Keratinocyte (primary cell): ENCODE results near the gene HYDIN. TPM values are rescaled to one million over a fixed set of nuclear protein-coding genes. Genes with fewer than 3 reads are reported as not detected.

Experiments used
- DNase-seq: peaks from one replicate; pipeline ENCODE4 v3.0.0-alpha.2; 2011; ENCODE audit warnings: low read depth, missing footprints, low spot score
- FAIRE-seq: peaks from 2 replicates; lab custom pipeline; 2011; peaks lifted over from hg19 to GRCh38; lab: Jason Lieb, UNC
- H2AFZ ChIP-seq: 2 replicates; pipeline ENCODE4 v1.6.0; 2012; ENCODE audit warnings: low read length, control low read depth, inconsistent platforms; ENCODE audit not compliant: control insufficient read depth
- H3K27ac ChIP-seq: 2 replicates; pipeline ENCODE4 v1.5.1; 2011; ENCODE audit warnings: low read length; ENCODE audit not compliant: control insufficient read depth, insufficient read depth
- H3K27me3 ChIP-seq: 3 replicates; pipeline ENCODE4 v1.6.0; 2011; ENCODE audit warnings: low read length; ENCODE audit not compliant: control insufficient read depth, insufficient read depth; ENCODE audit errors: extremely low read depth
- H3K36me3 ChIP-seq, 2 experiments: 2 replicates in 1 of 2; 3 replicates in 1 of 2; pipeline ENCODE4 v1.5.1; 2011; ENCODE audit warnings: low read length in 2 of 2, mild to moderate bottlenecking in 1 of 2; ENCODE audit not compliant: control insufficient read depth in 2 of 2, insufficient read depth in 2 of 2; ENCODE audit errors: extremely low read depth in 1 of 2
- H3K4me1 ChIP-seq: 3 replicates; pipeline ENCODE4 v1.5.1; 2011; ENCODE audit warnings: low read length; ENCODE audit not compliant: control insufficient read depth, insufficient read depth; ENCODE audit errors: extremely low read depth
- H3K4me2 ChIP-seq: 3 replicates; pipeline ENCODE4 v1.6.0; 2011; ENCODE audit warnings: low read depth, low read length; ENCODE audit not compliant: control insufficient read depth, insufficient read depth; ENCODE audit errors: extremely low read depth
- H3K4me3 ChIP-seq, 3 experiments: fragments of 200-600 bp in 1 of 3; sonication (generic) in 1 of 3; 2 replicates in 2 of 3; 3 replicates in 1 of 3; pipeline ENCODE4 v1.5.1; 2011 to 2016; ENCODE audit warnings: low read length in 3 of 3, mild to moderate bottlenecking in 3 of 3, control low read depth in 2 of 3, inconsistent platforms in 1 of 3, low read depth in 1 of 3, mixed read lengths in 1 of 3, mixed run types in 1 of 3, moderate library complexity in 1 of 3; ENCODE audit not compliant: control insufficient read depth in 2 of 3, insufficient read depth in 2 of 3; ENCODE audit errors: extremely low read depth in 1 of 3
- H3K79me2 ChIP-seq: 2 replicates; pipeline ENCODE4 v1.6.0; 2012; ENCODE audit warnings: low read length; ENCODE audit not compliant: control insufficient read depth, insufficient read depth
- H3K9ac ChIP-seq: 3 replicates; pipeline ENCODE4 v1.6.0; 2011; ENCODE audit warnings: low read length; ENCODE audit not compliant: control insufficient read depth, insufficient read depth; ENCODE audit errors: extremely low read depth
- H3K9me1 ChIP-seq: 3 replicates; pipeline ENCODE4 v1.6.0; 2011; ENCODE audit warnings: low read length; ENCODE audit not compliant: control insufficient read depth, insufficient read depth; ENCODE audit errors: extremely low read depth
- H3K9me3 ChIP-seq: 2 replicates; pipeline ENCODE4 v1.5.1; 2012; ENCODE audit warnings: low read depth, low read length; ENCODE audit not compliant: control insufficient read depth
- H4K20me1 ChIP-seq: 3 replicates; pipeline ENCODE4 v1.6.0; 2011; ENCODE audit warnings: low read length; ENCODE audit not compliant: control insufficient read depth, insufficient read depth; ENCODE audit errors: extremely low read depth
- CTCF ChIP-seq, 3 experiments: IDR thresholded peaks in 1 of 3; conservative IDR thresholded peaks in 1 of 3; optimal IDR thresholded peaks in 1 of 3; 2 replicates in 2 of 3; 3 replicates in 1 of 3; pipeline versions ENCODE3 to v1.5.1; 2011; ENCODE audit warnings: low read length in 3 of 3, mild to moderate bottlenecking in 3 of 3, moderate library complexity in 2 of 3, control low read depth in 1 of 3, inconsistent platforms in 1 of 3; ENCODE audit not compliant: insufficient read depth in 2 of 3; ENCODE audit errors: extremely low read depth in 1 of 3
- EZH2 ChIP-seq: IDR thresholded peaks from one replicate; pipeline ENCODE4 v1.6.1; 2012; ENCODE audit warnings: inconsistent platforms, mild to moderate bottlenecking, low read length, moderate library complexity
- dilution Hi-C: fragments of 300-500 bp; cut with MboI; formaldehyde crosslinking; loops from one replicate; pipeline ENCODE4 v1.7.0; 2020; ENCODE audit warnings: low sequenced_read_pairs; ENCODE audit not compliant: extremely low pct_ligation_motif_present
- polyA plus RNA-seq, 5 experiments: library from polyadenylated mRNA; depleted of rRNA in 3 of 5; stranded (reverse) in 3 of 5; stranded (forward) in 1 of 5; unstranded in 1 of 5; fragments of >200 nt; gene quantifications; 1 replicate in 1 of 5; 2 replicates in 3 of 5; 3 replicates in 1 of 5; pipeline versions ENCODE4 v1.2.1 to v1.2.3, GENCODE V29; 2011 to 2012; ENCODE audit warnings: missing spikeins in 2 of 5, low read depth in 1 of 5, low replicate concordance in 1 of 5

Gene HYDIN
- polyA plus RNA-seq, 1 donor (not counting 4 experiments of a cell fraction or from before 2014, with no cell fraction given), result 0.49 TPM

- Histone ChIP-seq H3K79me2 (no peaks in the 10 kb centered on the region), H4K20me1 (no peaks in the 10 kb centered on the region), H3K4me2 (no peak overlapping the region), H3K27ac (no peak overlapping the region), H3K9me3 (no peaks in the 10 kb centered on the region), H3K9ac (no peak overlapping the region), H3K4me3 (no peak overlapping the region), H3K9me1 (no peaks in the 10 kb centered on the region), H3K36me3 (no peaks in the 10 kb centered on the region), H2AFZ (no peak overlapping the region), H3K4me1 (no peaks in the 10 kb centered on the region), H3K27me3 (no peaks in the 10 kb centered on the region)
- dilution Hi-C loops, result no loop called here
- FAIRE-seq, result no peak
- no peak for DNase-seq
- no peak for TF ChIP-seq CTCF (optimal IDR thresholded peaks at IDR 0.05 in 1 of 3, IDR thresholded peaks at IDR 0.05 in 1 of 3, conservative IDR thresholded peaks at IDR 0.05 in 1 of 3; ENCODE audit: extremely low read depth in 1 of 3, insufficient read depth in 2 of 3, low read length in 3 of 3)
- no peak for TF ChIP-seq EZH2
Measured at GRCh38 chr16:71201556-71201955, 29.0 kb downstream of the HYDIN start.

GRCh38 chr16:71201054-71201453 is 29.5 kb downstream of the HYDIN start:
- H3K27ac ChIP-seq, result no peak overlapping the region
- TF ChIP-seq CTCF (optimal IDR thresholded peaks at IDR 0.05 in 1 of 3, IDR thresholded peaks at IDR 0.05 in 1 of 3, conservative IDR thresholded peaks at IDR 0.05 in 1 of 3; ENCODE audit: extremely low read depth in 1 of 3, insufficient read depth in 2 of 3, low read length in 3 of 3) (no peak), EZH2 (no peak)
- H3K36me3 ChIP-seq, result no peaks in the 10 kb centered on the region
- H3K4me3 ChIP-seq, result no peak overlapping the region
- no peak overlapping the region for H3K4me2 ChIP-seq
- no peaks in the 10 kb centered on the region for H3K9me3 ChIP-seq
- dilution Hi-C loops, result no loop called here
- H3K9ac ChIP-seq, result no peak overlapping the region
- no peaks in the 10 kb centered on the region for H3K79me2 ChIP-seq
- no peak overlapping the region for H2AFZ ChIP-seq
- H3K27me3 ChIP-seq, result no peaks in the 10 kb centered on the region
- no peaks in the 10 kb centered on the region for H3K4me1 ChIP-seq
- no peak for DNase-seq
- FAIRE-seq, result no peak
- H4K20me1 ChIP-seq, result no peaks in the 10 kb centered on the region
- no peaks in the 10 kb centered on the region for H3K9me1 ChIP-seq
